ENCODE data around the gene EMILIN2.

The EMILIN2 gene

GRCh38 chr18:2960983-2961696, 114.3 kb downstream of the EMILIN2 start:
- DNase-seq = no peak

GRCh38 chr18:2961821-2962220, 115.0 kb downstream of the EMILIN2 start:
- DNase-seq = no peak

- no peak for DNase-seq
These were observed 116.2 kb downstream of the EMILIN2 start for GRCh38 chr18:2963048-2963447.

- DNase-seq = no peak
These were observed 117.7 kb downstream of the EMILIN2 start for GRCh38 chr18:2964361-2965010.

Data from stimulated activated CD4-positive, alpha-beta T cell treated with anti-CD3 and anti-CD28 coated beads, Interleukin-12 subunit alpha, Interleukin-12 subunit beta, amount 100 ng/mL, for 4 hours (primary cell).